K562 (cell line): ENCODE data around the gene KIF5A. TPM values are rescaled to one million over a fixed set of nuclear protein-coding genes. Genes with fewer than 3 reads are reported as not detected.

Source experiments
- ARID2 ChIP-seq: fragments of 450-650 bp; IDR thresholded peaks from 2 replicates; pipeline ENCODE4 v1.6.1; 2017; ENCODE audit warnings: antibody characterized with exemption, mild to moderate bottlenecking
- ATF1 ChIP-seq, 2 experiments: fragments of 450-650 bp in 1 of 2; IDR thresholded peaks; 2 replicates each; pipeline ENCODE4 v1.6.1; 2016; ENCODE audit warnings: missing compliant biosample characterization in 1 of 2, missing genetic modification characterization in 1 of 2
- CEBPB ChIP-seq: fragments of 450-650 bp; IDR thresholded peaks from 2 replicates; pipeline ENCODE4 v1.6.1; 2016; ENCODE audit warnings: missing genetic modification characterization, missing compliant biosample characterization
- FOXK2 ChIP-seq, 2 experiments: fragments of 450-650 bp; IDR thresholded peaks in 1 of 2; conservative IDR thresholded peaks in 1 of 2; 2 replicates each; pipeline ENCODE4 v1.6.1; 2016; ENCODE audit warnings: low read depth in 2 of 2, mild to moderate bottlenecking in 1 of 2
- KLF6 ChIP-seq: fragments of 250-450 bp; sonication (Bioruptor Pico); IDR thresholded peaks from 2 replicates; pipeline ENCODE4 v1.4.0; 2020; ENCODE audit warnings: mild to moderate bottlenecking, moderate library complexity, borderline replicate concordance
- MTA2 ChIP-seq: fragments of 450-650 bp; IDR thresholded peaks from 2 replicates; pipeline ENCODE4 v1.6.1; 2016; ENCODE audit warnings: low read depth
- NCOA1 ChIP-seq: fragments of 450-650 bp; IDR thresholded peaks from 2 replicates; pipeline ENCODE4 v1.6.1; 2016; ENCODE audit warnings: low read depth
- NFE2L1 ChIP-seq: fragments of 450-650 bp; IDR thresholded peaks from 2 replicates; pipeline ENCODE4 v1.6.1; 2016; ENCODE audit warnings: missing genetic modification characterization, low read depth, mild to moderate bottlenecking, missing compliant biosample characterization, moderate library complexity, borderline replicate concordance
- RNF2 ChIP-seq: sonication (generic); IDR thresholded peaks from 2 replicates; pipeline ENCODE4 v1.6.1; 2016
- TRIM28 ChIP-seq: fragments of 450-650 bp; IDR thresholded peaks from 2 replicates; pipeline ENCODE4 v1.6.1; 2017
- USF1 ChIP-seq: sonication (generic); formaldehyde crosslinking; IDR thresholded peaks from 2 replicates; pipeline ENCODE4 v1.9.0; 2022; ENCODE audit warnings: mild to moderate bottlenecking, missing genetic modification reagents
- XRCC5 ChIP-seq: fragments of 200-400 bp; formaldehyde crosslinking; IDR thresholded peaks from 2 replicates; pipeline ENCODE4 v1.6.1; 2017; ENCODE audit warnings: low read depth, mild to moderate bottlenecking, low read length
- ZKSCAN3 ChIP-seq: fragments of 250-450 bp; sonication (Bioruptor Pico); IDR thresholded peaks from 2 replicates; pipeline ENCODE4 v1.4.0; 2020
- polyA plus RNA-seq, 8 experiments: library from polyadenylated mRNA; depleted of rRNA in 4 of 8; stranded (reverse) in 5 of 8; unstranded in 3 of 8; fragments of >200 nt; fragmentation: Nextera tagmentation in 2 of 8; fragmentation: Illumina TruSeq in 1 of 8; extraction: Ambion mirVana in 2 of 8; extraction: Trizol in 1 of 8; gene quantifications; 2 replicates each; pipeline versions ENCODE4 v1.2.1 to v1.2.3, GENCODE V29; 2011 to 2014; ENCODE audit warnings: inconsistent platforms in 1 of 8, missing spikeins in 1 of 8
- total RNA-seq, 7 experiments: library from RNA; depleted of rRNA in 6 of 7; stranded (reverse); fragments of >200 nt in 6 of 7; fragmentation: Illumina TruSeq in 2 of 7; extraction: Trizol in 2 of 7; gene quantifications; 2 replicates each; pipeline versions ENCODE4 v1.2.1 to v1.2.3, GENCODE V29; 2011 to 2021; ENCODE audit warnings: low replicate concordance in 1 of 7
- TF ChIP-seq, protein P1 (sequence below): fragments of 200-800 bp; sonication (Bioruptor generic); IDR thresholded peaks from 2 replicates; pipeline ENCODE4 v1.6.1; 2016; ENCODE audit warnings: missing genetic modification characterization, missing compliant biosample characterization

The KIF5A gene
- total and polyA plus RNA-seq, 9 of the 15 experiments (the other 6 are each of a cell fraction or from before 2014, with no cell fraction given), result 3.4 to 17.7 (median 8.0) TPM

DNA sequence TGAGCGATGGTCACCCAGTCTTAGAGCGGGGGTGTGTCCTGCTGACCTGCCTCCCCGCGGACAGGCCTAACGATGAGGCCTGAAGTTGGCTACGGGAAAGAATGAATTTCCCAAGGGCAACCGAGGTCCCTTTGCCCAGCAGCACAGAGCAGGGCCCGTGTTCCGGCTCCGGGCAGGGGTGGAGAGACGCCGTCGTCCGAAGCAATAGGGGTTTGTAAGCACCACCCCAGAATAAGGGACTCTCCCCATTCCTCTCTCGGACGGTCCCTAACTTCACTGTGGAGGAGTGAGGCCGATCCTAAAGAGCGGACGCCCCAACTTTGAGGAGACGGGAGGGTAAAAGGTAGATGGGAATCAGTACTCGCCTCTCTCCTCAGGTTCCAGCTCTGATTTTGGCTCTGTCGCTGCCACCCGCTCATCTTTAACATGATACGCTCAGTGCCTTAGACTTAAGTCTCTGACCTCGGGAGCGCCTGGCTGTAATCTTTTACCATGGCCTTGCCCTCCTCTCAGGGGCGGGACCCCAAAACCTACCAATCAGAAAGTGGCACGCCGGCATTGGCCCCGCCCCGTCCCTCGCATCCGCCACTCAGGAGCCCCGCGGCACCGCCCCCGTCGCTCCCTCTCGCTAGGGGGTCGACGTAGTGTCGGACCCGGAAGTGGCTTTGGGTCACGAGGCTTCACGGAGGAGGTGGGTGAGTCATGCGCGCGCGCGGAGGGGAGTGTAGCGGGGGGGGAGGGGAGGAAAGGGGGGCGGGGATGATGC lies 29.6 kb upstream of the KIF5A start, which contains the start of gene DDIT3 (continued):
- no peak for TF ChIP-seq RNF2
- no peak for TF ChIP-seq XRCC5
- no peak for TF ChIP-seq ATF1 (CRISPR knock-in tag; IDR thresholded peaks at IDR 0.05)
- TF ChIP-seq ATF1 (tag; IDR thresholded peaks at IDR 0.05), result peak; percentile 88
- TF ChIP-seq NCOA1, result no peak
- no peak for TF ChIP-seq KLF6 (CRISPR knock-in tag)
- TF ChIP-seq MTA2, result no peak
- TF ChIP-seq, protein P1, sequence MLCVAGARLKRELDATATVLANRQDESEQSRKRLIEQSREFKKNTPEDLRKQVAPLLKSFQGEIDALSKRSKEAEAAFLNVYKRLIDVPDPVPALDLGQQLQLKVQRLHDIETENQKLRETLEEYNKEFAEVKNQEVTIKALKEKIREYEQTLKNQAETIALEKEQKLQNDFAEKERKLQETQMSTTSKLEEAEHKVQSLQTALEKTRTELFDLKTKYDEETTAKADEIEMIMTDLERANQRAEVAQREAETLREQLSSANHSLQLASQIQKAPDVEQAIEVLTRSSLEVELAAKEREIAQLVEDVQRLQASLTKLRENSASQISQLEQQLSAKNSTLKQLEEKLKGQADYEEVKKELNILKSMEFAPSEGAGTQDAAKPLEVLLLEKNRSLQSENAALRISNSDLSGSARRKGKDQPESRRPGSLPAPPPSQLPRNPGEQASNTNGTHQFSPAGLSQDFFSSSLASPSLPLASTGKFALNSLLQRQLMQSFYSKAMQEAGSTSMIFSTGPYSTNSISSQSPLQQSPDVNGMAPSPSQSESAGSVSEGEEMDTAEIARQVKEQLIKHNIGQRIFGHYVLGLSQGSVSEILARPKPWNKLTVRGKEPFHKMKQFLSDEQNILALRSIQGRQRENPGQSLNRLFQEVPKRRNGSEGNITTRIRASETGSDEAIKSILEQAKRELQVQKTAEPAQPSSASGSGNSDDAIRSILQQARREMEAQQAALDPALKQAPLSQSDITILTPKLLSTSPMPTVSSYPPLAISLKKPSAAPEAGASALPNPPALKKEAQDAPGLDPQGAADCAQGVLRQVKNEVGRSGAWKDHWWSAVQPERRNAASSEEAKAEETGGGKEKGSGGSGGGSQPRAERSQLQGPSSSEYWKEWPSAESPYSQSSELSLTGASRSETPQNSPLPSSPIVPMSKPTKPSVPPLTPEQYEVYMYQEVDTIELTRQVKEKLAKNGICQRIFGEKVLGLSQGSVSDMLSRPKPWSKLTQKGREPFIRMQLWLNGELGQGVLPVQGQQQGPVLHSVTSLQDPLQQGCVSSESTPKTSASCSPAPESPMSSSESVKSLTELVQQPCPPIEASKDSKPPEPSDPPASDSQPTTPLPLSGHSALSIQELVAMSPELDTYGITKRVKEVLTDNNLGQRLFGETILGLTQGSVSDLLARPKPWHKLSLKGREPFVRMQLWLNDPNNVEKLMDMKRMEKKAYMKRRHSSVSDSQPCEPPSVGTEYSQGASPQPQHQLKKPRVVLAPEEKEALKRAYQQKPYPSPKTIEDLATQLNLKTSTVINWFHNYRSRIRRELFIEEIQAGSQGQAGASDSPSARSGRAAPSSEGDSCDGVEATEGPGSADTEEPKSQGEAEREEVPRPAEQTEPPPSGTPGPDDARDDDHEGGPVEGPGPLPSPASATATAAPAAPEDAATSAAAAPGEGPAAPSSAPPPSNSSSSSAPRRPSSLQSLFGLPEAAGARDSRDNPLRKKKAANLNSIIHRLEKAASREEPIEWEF (CRISPR knock-in tag), result no peak
- TF ChIP-seq FOXK2 (conservative IDR thresholded peaks at IDR 0.05 in 1 of 2, IDR thresholded peaks at IDR 0.05 in 1 of 2; ENCODE audit: low read depth in 2 of 2), result no peak
- TF ChIP-seq ARID2, result no peak
- no peak for TF ChIP-seq ZKSCAN3 (CRISPR knock-in tag)
- peak; percentile 85 for TF ChIP-seq USF1
- TF ChIP-seq CEBPB, result no peak
- TF ChIP-seq TRIM28, result no peak
- TF ChIP-seq NFE2L1, result no peak
